Lower leg skin (tissue), 3 donors: Measurements from ENCODE around the gene B4GALT6.

ENCODE experiments used
- CTCF ChIP-seq, 3 donors: fragments of 450-650 bp; IDR thresholded peaks; one replicate each; pipeline ENCODE4 v1.5.1; 2016; ENCODE audit warnings: antibody characterized with exemption in 3 of 3, mild to moderate bottlenecking in 3 of 3, moderate library complexity in 2 of 3
- POLR2A ChIP-seq, 2 donors: fragments of 450-650 bp; IDR thresholded peaks; one replicate each; pipeline ENCODE4 v1.6.1; 2016 to 2017; ENCODE audit warnings: antibody characterized with exemption in 2 of 2, mild to moderate bottlenecking in 1 of 2, moderate library complexity in 1 of 2

GRCh38 chr18:31731628-31732027, 47.2 kb upstream of the B4GALT6 start:
- no peak for TF ChIP-seq POLR2A (IDR thresholded peaks at IDR 0.05)
- no peak for TF ChIP-seq CTCF (IDR thresholded peaks at IDR 0.05)
